NCI-H146 treated with DMSO at 0.1 percent for 48 hours (cell line): Measurements from ENCODE around the gene RUSC1.
"Not testable (repeated sequence)": the region's sequence is repeated elsewhere in the genome, so short reads cannot be mapped to it uniquely, and the experiment has no call there.

Experiments used
- DNase-seq: peaks from one replicate; lab custom pipeline; 2025; ENCODE audit not compliant: unreplicated experiment; lab: John Stamatoyannopoulos, UW

The RUSC1 gene

GRCh38 chr1:155322571-155322952, 1.9 kb downstream of the RUSC1 start:
- no peak for DNase-seq

GRCh38 chr1:155322953-155323728, 2.4 kb downstream of the RUSC1 start:
- peak; percentile 87 for DNase-seq

- peak; percentile 64 for DNase-seq
Measured at GRCh38 chr1:155323729-155324036, 3.0 kb downstream of the RUSC1 start.

- peak; percentile 90 for DNase-seq
Measured at GRCh38 chr1:155324037-155324716, 3.5 kb downstream of the RUSC1 start.

GRCh38 chr1:155324717-155325602, 4.3 kb downstream of the RUSC1 start:
- peak; percentile 64 for DNase-seq

- no peak for DNase-seq
Measured at GRCh38 chr1:155325603-155325893, 4.9 kb downstream of the RUSC1 start.

GRCh38 chr1:155326020-155326526, 5.4 kb downstream of the RUSC1 start:
- DNase-seq = no peak

- DNase-seq = no peak
Measured at GRCh38 chr1:155326631-155327037, 5.9 kb downstream of the RUSC1 start.

GRCh38 chr1:155327981-155328380, 7.3 kb downstream of the RUSC1 start:
- no peak for DNase-seq

- not testable (repeated sequence) for DNase-seq
Measured at GRCh38 chr1:155328856-155329255, 8.2 kb downstream of the RUSC1 start.

GRCh38 chr1:155329980-155330598, 9.4 kb downstream of the RUSC1 start:
- no peak for DNase-seq

GRCh38 chr1:155334962-155335361, 14.3 kb downstream of the RUSC1 start:
- no peak for DNase-seq

GRCh38 chr1:155339515-155340097, 18.9 kb downstream of the RUSC1 start:
- DNase-seq = no peak

GRCh38 chr1:155342842-155343241, 22.1 kb downstream of the RUSC1 start:
- no peak for DNase-seq

GRCh38 chr1:155352631-155353030, 31.9 kb downstream of the RUSC1 start:
- DNase-seq = no peak

- DNase-seq = no peak
Measured at GRCh38 chr1:155360051-155360450, 39.4 kb downstream of the RUSC1 start.

GRCh38 chr1:155379180-155379579, 58.5 kb downstream of the RUSC1 start:
- no peak for DNase-seq

GRCh38 chr1:155379631-155380090, 59.0 kb downstream of the RUSC1 start:
- no peak for DNase-seq
